ENCODE measurements around the gene ZNF714.

ZNF714 gene

DNA sequence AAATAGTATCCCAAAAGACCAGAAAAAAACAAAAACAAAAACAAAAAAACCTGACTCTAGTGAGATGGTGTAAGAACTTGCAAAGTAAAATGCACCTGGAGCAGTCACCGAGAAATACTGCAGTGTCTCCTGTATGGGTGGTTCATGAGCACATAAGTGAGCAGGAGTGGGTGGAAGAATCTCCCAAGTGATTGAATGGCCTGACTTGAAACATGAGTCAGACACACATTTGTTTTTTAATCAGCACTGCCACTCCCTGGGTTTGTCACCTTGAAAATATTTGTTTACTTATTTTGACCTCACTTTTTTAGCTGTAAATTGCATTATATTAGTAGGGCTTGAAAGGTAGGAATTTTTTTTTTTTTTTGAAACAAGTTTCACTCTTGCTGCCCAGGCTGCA is 61.9 kb downstream of the ZNF714 start:
- H3K27me3 ChIP-seq (replicated peaks; ENCODE audit: insufficient read depth, low read length), result no peaks in the 10 kb centered on the region
- H3K4me2 ChIP-seq (ENCODE audit: low read depth, low read length), result no peak overlapping the region
- no peak overlapping the region for H3K27ac ChIP-seq (ENCODE audit: low read length)
- H3K9me3 ChIP-seq (replicated peaks; ENCODE audit: insufficient read depth, low read length), result no peaks in the 10 kb centered on the region
- no peak overlapping the region for H3K9ac ChIP-seq (ENCODE audit: low read length)
- no peaks in the 10 kb centered on the region for H3K4me1 ChIP-seq (ENCODE audit: low read length)
- TF ChIP-seq EZH2phosphoT487 (IDR thresholded peaks at IDR 0.05; ENCODE audit: low read length) (no peak), EZH2 (optimal IDR thresholded peaks at IDR 0.05; ENCODE audit: low read depth, low read length) (no peak), CTCF (IDR thresholded peaks at IDR 0.05; ENCODE audit: low read length) (no peak)
- H2AFZ ChIP-seq (ENCODE audit: low read length), result no peak overlapping the region
- no peaks in the 10 kb centered on the region for H3K36me3 ChIP-seq (replicated peaks; ENCODE audit: insufficient read depth, low read length)
- no peaks in the 10 kb centered on the region for H3F3A ChIP-seq (ENCODE audit: insufficient read depth, low read length)
- DNase-seq, result no peak
- no peaks in the 10 kb centered on the region for H3K9me2 ChIP-seq (replicated peaks; ENCODE audit: insufficient read depth, low read length)
- no peaks in the 10 kb centered on the region for H4K20me1 ChIP-seq (ENCODE audit: insufficient read depth, low read length)
- peaks cover 15% of the 10 kb centered on the region for H3K79me2 ChIP-seq (ENCODE audit: low read length)
- H3K4me3 ChIP-seq (ENCODE audit: low read length), result no peak overlapping the region

DNA sequence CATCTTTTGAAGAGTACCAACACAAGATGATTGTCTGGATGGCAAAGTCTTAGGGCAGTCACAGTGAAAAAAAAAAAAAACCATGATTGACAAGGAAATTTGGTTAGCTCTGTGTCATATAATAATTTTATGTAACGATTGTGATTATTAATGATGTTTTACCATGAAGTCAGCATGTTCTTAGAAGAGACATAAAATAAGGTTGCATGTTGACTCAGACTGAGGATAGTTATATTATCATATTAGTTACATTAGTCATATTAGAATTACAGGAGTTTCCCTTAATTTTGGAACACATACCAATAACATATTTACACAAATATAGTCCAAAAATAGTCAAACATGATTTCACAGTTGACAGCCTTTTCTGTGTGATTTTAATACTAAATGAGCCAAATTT is 65.5 kb downstream of the ZNF714 start:
- Histone ChIP-seq H3K4me3 (ENCODE audit: low read length) (no peak overlapping the region), H3K79me2 (ENCODE audit: low read length) (peaks cover 10% of the 10 kb centered on the region), H3F3A (ENCODE audit: insufficient read depth, low read length) (no peaks in the 10 kb centered on the region), H3K27me3 (replicated peaks; ENCODE audit: insufficient read depth, low read length) (no peaks in the 10 kb centered on the region), H3K36me3 (replicated peaks; ENCODE audit: insufficient read depth, low read length) (no peaks in the 10 kb centered on the region), H3K9ac (ENCODE audit: low read length) (no peak overlapping the region), H3K4me2 (ENCODE audit: low read depth, low read length) (no peak overlapping the region), H2AFZ (ENCODE audit: low read length) (no peak overlapping the region), H3K9me3 (replicated peaks; ENCODE audit: insufficient read depth, low read length) (no peaks in the 10 kb centered on the region), H3K27ac (ENCODE audit: low read length) (no peak overlapping the region), H4K20me1 (ENCODE audit: insufficient read depth, low read length) (no peaks in the 10 kb centered on the region), H3K9me2 (replicated peaks; ENCODE audit: insufficient read depth, low read length) (no peaks in the 10 kb centered on the region), H3K4me1 (ENCODE audit: low read length) (no peaks in the 10 kb centered on the region)
- DNase-seq, result no peak
- TF ChIP-seq EZH2phosphoT487 (IDR thresholded peaks at IDR 0.05; ENCODE audit: low read length), result no peak
- no peak for TF ChIP-seq CTCF (IDR thresholded peaks at IDR 0.05; ENCODE audit: low read length)

GRCh38 chr19:21148681-21149080 is 66.7 kb downstream of the ZNF714 start:
- Histone ChIP-seq H3K27me3 (replicated peaks; ENCODE audit: insufficient read depth, low read length) (no peaks in the 10 kb centered on the region), H3K36me3 (replicated peaks; ENCODE audit: insufficient read depth, low read length) (no peaks in the 10 kb centered on the region), H3K4me1 (ENCODE audit: low read length) (no peaks in the 10 kb centered on the region), H3F3A (ENCODE audit: insufficient read depth, low read length) (no peaks in the 10 kb centered on the region), H3K9me2 (replicated peaks; ENCODE audit: insufficient read depth, low read length) (no peaks in the 10 kb centered on the region), H3K9me3 (replicated peaks; ENCODE audit: insufficient read depth, low read length) (no peaks in the 10 kb centered on the region), H3K27ac (ENCODE audit: low read length) (no peak overlapping the region), H3K9ac (ENCODE audit: low read length) (no peak overlapping the region), H3K79me2 (ENCODE audit: low read length) (no peaks in the 10 kb centered on the region), H4K20me1 (ENCODE audit: insufficient read depth, low read length) (no peaks in the 10 kb centered on the region), H3K4me2 (ENCODE audit: low read depth, low read length) (no peak overlapping the region), H2AFZ (ENCODE audit: low read length) (no peak overlapping the region), H3K4me3 (ENCODE audit: low read length) (no peak overlapping the region)
- TF ChIP-seq CTCF (IDR thresholded peaks at IDR 0.05; ENCODE audit: low read length) (no peak), EZH2phosphoT487 (IDR thresholded peaks at IDR 0.05; ENCODE audit: low read length) (no peak), EZH2 (optimal IDR thresholded peaks at IDR 0.05; ENCODE audit: low read depth, low read length) (no peak)
- no peak for DNase-seq

Measured in MM.1S (cell line).